Epidermal melanocyte (primary cell): Measurements from ENCODE around the gene AFF2.

ENCODE experiments used
- DNase-seq: peaks from one replicate; pipeline ENCODE4 v3.0.0; 2011; ENCODE audit warnings: low spot score; ENCODE audit not compliant: insufficient read length

The AFF2 gene

DNA sequence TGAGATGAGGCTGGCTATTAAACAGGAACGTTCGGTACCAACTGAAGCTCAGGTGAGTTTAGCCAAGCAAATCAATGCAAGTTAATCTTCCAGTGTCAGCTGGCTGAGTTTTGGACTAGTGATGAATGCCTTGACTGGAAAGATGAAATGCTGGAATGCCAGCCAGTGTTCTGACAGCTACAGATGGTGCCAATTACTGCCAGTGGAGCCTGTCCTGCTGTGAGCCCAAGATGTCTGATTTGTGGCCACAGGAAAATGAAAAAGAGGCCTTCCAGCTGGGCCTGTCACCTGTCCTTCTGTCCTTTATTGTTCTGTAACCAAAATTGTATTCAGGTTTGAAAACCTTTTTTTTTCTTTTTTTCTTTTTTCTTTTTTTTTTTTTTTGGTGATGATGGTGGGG lies 223.1 kb downstream of the AFF2 start:
- DNase-seq = no peak

DNA sequence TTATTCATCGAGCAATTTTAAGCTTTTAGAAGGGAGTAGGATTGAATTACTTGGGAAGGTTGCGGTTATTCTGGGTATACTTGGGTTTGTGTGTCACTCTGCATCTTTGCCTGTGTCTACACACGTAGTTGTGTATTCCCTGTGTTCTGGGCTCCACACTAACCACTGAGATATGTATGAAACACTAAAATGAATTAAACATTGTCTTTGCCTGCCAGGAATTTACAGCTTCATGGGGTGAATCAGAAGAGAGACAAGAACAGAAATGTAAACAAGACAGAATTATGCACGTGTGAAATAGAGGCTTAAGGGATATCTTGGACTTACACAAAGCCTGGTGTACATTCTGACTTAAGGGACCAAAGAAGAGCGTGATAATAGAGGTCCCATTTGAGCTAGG lies 228.5 kb downstream of the AFF2 start:
- no peak for DNase-seq

DNA sequence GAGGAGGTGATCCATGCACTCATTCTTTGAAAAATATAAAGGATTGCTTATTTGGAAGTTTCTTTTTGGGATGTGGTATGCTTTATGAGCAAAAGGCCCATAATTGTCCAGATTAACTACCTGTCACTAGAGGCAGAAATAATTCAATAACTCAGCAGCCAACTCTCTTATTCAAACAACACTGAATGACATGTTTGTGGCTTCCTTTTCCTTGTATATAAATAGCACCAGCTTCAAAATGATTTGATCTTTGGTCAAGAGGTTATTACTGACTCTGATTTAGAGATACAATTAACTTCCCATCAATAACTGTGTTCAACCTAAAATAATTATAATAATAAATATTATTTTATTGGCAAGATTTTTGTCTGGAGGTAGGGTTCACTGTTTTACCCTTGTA lies 232.3 kb downstream of the AFF2 start:
- no peak for DNase-seq

DNA sequence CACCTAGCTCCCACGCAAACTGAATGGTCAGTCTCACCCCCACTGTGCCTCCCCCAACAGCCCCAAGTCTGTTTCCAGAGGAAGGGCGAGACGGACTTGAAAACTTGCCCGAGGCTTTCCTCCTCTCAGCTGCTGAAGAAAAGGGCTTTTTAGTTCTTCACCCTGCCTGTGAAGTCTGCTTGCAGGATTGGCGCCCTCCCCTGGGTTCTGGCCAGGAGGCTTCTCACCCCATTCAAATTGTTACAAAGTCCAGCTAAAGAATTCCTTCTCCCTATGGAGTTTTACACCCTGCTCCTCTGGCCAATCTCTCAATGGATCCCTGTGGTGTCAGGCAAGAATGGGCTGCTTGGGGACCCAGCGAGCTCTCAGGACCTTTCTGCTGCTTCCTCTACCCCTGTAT lies 241.0 kb downstream of the AFF2 start:
- DNase-seq = peak; percentile 16

DNA sequence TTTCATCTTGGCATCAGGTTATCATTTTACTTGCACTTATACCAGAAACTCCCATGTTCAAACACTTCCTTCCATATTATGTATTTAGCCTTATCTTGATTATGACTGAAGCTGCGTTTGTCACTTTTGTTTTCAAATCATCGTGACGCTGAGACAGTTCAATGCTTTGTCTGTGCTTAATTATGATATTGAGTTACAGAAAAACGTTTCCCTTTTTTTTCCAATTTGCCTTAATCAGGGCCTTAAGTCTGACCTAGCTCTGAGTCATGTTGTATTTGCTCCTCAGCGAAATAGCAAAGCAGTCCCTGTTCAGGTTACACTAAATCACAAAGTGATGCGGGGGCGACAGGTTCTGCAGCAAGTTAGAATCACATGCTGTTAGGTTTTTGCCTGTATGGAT lies 254.7 kb downstream of the AFF2 start:
- DNase-seq = no peak

DNA sequence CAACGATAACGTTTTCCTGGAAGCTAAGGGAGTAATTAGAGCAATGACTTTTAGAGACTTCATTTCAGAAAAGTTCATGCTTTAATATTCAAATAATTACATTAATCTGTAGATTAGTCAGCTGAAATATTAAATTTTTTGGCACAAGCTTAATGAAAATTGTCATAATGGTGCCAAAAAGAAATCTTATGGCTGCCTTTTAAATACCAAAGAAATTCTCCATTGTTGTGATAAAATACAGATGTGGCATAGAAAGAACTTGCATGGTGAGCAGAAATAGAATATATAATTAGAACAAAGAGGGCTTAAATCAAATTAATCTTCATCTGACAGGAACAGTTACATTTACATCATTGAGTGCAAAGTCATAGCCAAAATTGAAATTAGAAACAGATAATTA lies 263.5 kb downstream of the AFF2 start:
- no peak for DNase-seq

DNA sequence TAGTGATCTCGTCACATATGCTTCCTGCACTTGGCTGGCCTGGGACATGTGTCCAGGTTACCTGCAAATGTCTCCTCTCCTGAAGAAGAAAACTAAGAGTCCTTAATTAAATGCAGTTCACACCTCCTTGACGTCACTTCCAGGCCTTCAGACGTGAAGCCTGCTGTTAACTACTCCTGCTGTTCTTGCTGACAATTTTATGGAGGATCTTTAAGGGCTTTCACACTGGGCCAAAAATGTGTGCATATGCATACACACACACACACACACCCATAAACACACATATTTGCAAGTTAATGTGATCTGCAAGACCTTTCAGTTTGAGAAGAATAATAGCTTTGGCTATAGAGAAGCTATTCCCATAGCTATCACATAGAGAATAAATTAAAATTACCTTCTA lies 267.9 kb downstream of the AFF2 start:
- no peak for DNase-seq

DNA sequence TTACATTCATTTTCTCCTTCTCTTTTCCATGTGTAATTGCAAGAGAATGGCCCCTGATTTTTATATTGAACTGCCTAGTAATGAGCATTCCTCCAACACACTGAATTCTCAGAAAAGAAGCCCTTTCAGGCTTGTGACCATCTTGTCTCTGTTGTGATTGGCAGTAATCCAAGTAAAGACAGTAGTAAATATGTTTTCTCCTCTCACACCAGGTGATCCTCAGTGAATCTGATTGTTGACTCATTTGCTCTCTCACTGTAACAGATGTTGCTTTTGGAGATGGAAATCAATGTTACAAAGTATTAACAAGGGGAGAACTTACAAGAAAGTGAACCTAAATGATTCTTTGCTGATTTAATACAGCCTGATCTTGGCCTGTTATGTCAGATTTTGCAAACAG lies 271.0 kb downstream of the AFF2 start:
- DNase-seq = no peak

DNA sequence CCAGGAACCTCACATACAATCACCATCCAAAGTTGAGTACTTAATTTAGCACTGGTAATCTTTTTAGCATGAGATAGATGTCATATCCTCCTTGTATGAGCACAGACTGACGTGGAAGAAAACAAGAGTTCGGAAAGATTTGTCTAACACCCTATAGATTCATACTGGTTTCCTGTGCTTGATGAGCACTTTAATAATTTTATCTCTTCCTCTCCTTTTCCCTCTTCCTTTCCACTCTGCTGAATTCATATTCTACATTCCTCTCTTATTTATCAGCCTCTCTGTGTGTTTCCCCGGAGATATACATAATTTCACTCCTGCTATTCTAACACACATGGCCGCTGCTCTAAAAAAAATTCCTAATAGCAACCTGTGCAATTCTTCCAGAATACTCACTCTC lies 273.9 kb downstream of the AFF2 start:
- no peak for DNase-seq

DNA sequence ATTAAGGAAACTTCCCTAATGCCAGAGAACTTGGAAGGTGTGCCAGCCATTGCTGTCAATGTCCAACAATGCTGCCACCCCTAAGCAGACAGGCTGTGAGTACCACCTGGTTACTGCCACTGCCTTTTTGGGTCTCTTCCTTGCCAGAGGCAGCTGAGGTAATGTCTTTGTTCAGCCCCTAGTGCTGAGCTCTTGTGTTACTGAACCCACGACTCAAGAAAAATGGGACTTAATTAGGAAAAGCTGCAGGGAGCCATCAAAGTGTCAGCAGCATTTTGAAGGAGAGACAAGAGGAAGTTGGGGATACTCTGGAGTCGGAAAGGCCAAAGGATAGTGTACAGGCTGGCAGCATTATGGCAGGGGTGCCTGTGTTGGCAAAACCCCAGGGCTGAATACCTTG lies 283.7 kb downstream of the AFF2 start:
- no peak for DNase-seq

DNA sequence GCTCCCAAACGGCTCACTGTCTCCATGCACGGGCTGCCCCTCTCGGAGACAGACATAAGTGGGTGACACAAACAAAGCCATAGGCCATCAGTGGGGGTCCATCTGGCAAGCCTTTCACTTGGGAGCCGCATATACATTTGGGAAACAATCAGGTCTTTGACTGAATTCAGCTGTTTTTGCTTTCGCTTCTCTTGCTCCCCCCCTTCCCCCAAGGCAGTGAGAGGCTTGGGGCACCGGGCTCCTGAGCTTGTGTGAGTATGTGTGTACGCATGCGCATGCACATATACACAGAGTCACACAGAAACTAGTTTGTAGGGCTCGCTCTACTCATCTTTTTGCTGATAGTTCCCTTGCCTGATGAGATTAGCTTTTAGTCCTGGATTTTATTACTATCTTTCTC lies 284.4 kb downstream of the AFF2 start:
- no peak for DNase-seq

DNA sequence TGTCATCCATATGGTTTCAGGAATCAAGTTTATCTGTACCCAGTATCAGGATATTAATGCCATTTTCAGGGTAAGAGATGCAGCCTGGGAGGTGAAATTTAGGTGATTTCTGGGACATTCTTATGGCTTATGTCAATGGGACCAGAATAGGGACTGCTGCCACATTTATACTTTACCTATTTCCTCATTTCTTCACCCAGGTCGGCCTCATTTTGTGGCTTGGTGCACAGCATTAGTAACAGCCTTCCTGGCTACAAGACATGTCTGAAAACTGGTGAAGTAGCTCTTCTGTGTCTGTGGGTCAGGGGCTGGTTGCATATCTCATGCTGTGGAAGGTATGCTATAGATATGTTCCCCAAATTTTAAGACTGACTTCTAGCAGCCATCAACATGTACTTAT lies 284.8 kb downstream of the AFF2 start:
- DNase-seq = no peak

DNA sequence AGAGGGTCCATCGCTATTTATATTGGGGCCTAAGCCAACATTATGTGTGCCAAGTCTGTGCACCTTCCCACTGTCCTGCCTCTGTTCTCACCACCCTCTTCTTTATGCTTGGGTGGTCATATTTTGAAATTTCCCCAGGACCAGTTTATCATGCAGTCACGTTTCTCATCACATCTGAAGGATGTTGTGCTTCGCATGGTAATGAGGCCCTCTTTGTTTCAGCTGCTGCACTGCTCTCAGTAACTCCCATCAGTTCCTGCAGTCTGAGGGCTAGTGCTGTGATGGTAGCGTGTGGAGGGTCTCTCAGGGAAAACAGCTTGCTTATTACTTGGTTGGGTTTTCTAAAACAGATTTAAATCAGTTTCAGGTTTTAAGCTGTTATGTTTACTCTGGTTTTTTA lies 288.0 kb downstream of the AFF2 start:
- DNase-seq = no peak

DNA sequence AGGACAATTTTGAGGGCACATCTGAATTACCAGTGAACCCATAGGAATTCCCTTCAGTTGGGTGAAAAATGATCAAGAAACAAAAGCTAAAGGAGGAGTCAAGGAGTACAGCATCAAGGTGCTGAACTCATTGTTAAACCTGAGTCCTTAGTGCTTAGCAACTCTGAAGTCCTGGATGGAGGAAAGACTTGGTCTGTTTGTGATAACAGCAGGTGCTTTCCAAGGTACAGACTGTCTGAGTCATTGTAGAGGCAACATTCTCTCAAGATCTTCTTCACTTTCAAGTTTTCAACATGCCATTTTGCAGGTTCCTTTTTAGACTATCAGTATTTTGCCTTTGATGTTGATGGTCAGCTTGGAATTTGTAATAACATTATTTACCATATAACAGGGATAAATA lies 293.9 kb downstream of the AFF2 start:
- no peak for DNase-seq

DNA sequence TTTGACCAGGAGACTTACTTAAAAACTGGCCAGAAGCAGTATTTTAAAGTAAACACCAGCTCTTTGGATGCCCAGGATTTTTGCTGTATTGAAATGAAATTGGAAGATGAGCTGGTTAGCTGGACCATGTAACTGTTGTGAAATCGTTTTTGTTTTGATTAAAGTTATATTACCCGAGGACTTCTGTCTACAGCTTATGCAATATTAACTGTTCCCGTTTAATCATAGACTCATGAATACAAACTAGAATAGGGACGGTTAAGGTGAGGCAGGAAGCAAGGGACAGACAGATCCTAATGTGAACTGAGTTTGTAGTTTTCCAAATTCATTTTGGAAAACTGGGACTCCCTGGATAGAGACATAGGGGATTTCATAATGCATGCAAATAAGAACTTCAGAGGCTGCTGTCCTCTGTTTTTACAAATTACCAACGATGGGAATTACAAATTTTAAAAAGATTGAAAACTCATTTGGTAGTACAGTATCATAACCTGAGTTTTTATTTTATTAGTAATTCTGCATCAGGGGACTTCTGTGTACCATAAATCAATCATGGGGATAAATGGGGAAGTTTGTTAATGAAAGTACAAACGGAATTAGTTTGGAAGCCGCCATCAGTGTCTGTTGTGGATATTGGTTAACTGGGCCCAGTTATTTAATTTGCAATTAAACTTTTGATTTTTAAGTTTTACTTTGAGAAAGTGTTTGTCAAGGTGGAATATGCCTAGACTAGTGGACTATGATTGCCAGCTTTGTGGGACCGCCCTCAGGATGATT lies 304.4 kb downstream of the AFF2 start:
- DNase-seq = no peak

DNA sequence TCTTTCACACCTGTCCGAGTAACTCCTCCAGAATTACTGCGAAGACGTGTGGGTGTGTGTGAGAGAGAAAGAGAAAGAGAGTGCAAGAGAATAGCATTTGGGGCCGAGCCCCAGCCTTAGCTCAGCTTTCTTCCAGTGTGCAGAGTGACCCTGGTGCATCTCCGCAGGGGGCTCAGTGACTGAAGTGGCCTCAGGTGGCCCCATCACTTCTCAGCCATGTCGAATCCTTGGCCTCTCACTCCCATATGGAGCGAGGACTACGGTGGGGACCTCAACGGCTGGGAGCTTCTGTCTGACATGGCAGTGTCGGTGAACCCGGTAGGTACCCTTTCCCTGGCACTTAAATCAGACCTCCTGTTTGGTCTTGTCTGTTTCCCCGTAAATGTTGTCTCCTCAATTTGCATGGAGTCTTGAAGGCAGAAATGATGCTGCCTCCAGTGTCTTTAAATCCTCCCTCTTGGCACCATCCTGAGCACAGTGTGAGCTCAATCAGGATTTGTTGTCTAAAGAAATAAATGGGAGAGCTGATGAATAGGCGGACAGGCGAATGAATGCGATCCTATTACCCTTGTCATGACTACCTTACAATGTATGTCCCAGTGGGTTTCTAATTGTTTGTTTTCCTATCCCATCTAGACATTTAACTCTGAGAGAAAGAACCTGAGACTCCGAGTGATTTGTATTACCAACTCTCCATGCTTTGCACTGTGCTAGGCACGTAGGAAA lies 305.9 kb downstream of the AFF2 start:
- DNase-seq = no peak

DNA sequence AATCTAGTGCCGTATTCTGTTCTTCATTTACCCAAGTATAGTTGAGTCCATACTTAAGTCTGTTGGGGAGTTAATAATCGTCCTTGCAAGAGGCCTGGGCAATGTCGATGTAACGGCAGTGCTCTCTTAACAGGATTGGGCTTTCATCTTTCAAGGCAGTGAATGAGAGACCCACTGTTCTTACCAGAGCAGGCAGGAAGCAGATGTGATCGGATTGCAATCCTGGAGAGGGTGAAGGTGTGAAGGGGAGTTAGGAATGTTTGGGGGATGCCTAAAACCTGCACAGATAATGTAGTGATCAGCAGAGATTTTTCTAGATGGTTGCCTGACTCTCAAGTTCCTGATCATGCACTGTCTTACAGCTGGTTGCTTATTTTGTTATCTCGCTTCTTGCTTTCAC lies 308.4 kb downstream of the AFF2 start:
- DNase-seq = no peak

DNA sequence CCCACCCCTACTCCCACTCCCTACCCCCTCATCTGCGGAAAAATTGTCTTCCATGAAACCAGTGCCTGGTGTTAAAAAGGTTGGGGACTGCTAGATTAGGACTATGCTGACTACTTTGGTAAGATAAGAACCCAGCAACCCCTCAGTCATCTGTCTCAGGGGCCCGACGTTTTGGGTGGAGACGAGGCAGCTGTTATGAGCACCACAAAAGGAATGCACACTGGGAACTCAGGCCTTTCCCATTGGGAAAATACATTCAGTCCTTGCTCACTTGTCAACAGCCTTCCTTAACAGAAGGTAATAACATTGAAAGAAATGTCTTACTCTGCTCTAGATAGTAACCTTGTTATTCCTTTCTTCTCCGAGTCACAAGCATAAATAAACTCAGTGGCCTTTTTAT lies 310.8 kb downstream of the AFF2 start:
- no peak for DNase-seq

DNA sequence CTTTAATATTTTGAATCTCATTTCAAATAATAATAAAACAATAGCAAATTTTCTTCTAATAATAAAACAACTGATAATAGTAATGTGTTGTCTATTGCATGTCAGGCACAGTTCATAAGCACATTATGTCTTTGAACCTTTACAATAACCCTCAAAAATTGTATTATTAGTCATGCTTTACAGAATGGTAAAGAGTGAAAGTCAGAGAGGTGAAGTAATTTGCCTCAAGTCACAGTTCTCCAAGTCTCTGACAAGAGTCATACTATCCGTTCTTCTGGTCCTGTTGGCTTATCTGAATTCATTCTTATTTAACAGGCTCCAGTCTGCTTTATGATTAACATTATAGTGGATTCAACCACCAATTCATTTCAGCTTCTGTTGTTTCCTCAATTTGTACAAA lies 313.0 kb downstream of the AFF2 start:
- no peak for DNase-seq

DNA sequence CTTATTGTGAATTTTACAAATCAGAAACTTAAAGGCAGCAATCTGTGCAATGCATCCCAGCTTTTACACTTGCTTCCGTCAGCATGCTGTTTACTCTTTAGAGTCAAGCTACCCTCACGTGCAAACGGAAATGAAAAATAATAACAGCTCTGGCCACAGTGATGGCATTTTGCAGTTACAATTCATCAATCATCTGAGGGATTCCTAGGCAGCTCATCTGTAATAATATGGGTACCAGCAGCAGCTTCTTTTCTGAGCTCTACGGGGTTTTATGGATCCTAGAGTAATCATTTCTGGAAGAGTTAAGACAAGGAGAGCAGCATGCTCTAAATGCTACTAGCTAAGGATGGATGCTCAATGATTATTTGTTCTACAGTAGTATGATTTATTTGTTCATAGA lies 313.6 kb downstream of the AFF2 start:
- DNase-seq = no peak

DNA sequence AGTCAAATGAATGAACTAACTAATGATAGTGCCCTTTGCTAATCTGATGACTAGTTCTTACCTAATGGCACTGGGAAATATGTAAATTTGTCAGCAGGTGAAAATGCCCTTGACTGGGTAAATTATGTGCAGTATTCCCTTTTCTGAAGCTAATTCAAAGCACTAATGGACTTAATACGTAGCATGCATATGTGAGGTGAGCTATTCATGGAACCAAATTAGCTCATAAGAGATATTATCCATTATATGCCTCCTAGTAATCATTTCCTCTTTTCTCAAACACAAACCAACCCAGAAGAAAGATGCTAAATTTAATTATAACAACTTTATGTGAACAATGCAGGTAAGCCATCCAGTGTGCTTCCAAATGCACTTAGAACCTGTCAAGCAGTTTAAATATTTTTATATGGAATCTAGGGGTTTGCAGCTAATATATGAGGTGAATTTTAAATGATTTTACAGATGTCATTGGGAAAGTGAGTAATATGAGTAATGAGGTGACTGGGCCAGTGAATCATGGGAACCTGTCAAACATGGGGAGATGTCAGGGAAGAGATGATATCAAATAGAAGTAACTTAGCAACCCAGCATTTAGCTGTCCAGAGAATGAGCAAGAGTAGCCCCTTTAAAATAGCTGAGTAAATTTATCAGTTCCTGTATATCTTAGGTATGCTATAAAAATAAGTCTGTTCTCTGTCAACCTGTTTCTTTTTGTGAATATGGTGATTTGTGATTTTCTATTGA lies 315.0 kb downstream of the AFF2 start:
- DNase-seq = no peak

DNA sequence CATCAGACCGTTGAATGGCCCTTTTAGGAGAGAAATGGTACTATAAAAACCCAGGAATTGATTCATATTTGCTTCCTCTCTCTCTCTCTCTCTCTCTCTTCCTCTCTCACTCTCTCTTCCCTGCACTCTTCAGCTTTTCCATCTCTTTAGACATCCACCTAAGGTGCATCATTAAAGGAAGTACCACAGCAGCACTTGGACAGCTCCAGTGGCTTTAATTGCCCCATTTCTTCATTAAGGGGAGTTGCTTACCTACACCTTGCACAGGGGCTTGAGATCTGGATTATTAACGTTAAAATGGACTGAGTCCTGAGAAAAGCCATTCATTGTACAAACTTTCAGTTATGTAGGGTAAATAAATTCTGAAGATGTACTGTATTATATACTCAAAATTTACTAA lies 323.6 kb downstream of the AFF2 start:
- no peak for DNase-seq

DNA sequence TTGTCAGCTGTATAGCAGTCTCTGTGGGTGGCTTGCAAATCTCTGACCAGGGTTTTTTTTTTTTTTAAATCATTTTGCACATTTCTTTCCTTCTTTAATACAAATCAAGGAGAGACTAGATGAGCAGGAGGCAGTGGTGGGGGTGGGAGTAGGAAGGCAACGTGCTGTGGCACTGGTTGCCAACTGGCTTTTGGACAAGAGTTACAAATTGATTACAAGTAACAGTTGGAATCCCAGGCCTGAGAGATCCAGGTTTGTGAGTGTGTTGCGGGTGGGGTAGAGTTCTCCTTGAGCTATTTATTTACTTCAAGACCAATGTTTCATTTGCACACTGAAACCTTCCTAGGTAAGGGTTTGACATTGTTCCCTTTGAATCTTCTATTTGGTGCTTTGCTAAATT lies 325.3 kb downstream of the AFF2 start:
- DNase-seq = no peak
